ENCODE data around the gene UNC93B1. TPM values are rescaled to one million over a fixed set of nuclear protein-coding genes. Genes with fewer than 3 reads are reported as not detected.

UNC93B1 gene
- total RNA-seq, 1 experiment from 2014 or later: 75.5 TPM

GRCh38 chr11:68036717-68037239 is 32.9 kb upstream of the UNC93B1 start:
- Histone ChIP-seq H3K79me2 (ENCODE audit: low read depth) (peaks cover 35% of the 10 kb centered on the region), H4K20me1 (ENCODE audit: insufficient read depth) (no peaks in the 10 kb centered on the region), H3K36me3 (ENCODE audit: low read depth) (peaks cover 7% of the 10 kb centered on the region; the same call in 1 of the 2 replicates), H3K27ac (no peak overlapping the region), H3K9me3 (ENCODE audit: insufficient read depth, low read depth) (no peaks in the 10 kb centered on the region), H3K4me3 (no peak overlapping the region), H3K4me1 (replicated peaks; ENCODE audit: insufficient read depth) (peaks cover 25% of the 10 kb centered on the region), H3F3A (ENCODE audit: insufficient read depth, low read depth) (peaks cover 65% of the 10 kb centered on the region), H2AFZ (no peak overlapping the region), H3K27me3 (ENCODE audit: insufficient read depth, low read depth) (no peaks in the 10 kb centered on the region), H3K9me2 (ENCODE audit: insufficient read depth) (no peaks in the 10 kb centered on the region), H3K4me2 (no peak overlapping the region)
- no peak for TF ChIP-seq EZH2 (IDR thresholded peaks at IDR 0.05; ENCODE audit: low read depth)
- intact Hi-C loops (cut with micrococcal nuclease; ENCODE audit: unreplicated experiment): no loop called here
- ChIA-PET CTCF (no interaction called here), POLR2A (ENCODE audit: unreplicated experiment) (no interaction called here)
- no peak for DNase-seq
- no TSS peak for BruUV-seq (replicated peaks)

DNA sequence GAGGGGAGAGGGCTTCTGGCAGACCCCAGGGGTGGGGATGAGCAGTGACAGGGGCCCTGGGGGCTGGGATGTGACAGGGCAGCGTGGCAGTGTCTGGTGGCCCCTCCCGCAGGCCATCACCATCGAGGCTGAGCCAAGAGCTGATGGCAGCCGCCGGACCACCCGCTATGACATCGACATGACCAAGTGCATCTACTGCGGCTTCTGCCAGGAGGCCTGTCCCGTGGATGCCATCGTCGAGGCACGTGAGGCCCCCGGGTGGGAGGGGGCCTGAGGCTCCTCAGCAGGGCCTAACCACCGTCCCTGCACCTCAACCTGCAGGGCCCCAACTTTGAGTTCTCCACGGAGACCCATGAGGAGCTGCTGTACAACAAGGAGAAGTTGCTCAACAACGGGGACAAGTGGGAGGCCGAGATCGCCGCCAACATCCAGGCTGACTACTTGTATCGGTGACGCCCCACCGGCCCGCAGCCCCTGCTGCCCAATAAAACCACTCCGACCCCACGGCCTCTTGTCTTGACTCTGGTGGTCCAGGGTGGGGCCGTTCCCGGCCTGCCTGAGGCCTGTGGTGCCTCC is 32.3 kb upstream of the UNC93B1 start:
- H3K79me2 ChIP-seq (ENCODE audit: low read depth): peaks cover 38% of the 10 kb centered on the region
- BruUV-seq (replicated peaks): no TSS peak
- TF ChIP-seq EZH2 (IDR thresholded peaks at IDR 0.05; ENCODE audit: low read depth): no peak
- TF ChIP-seq, protein P1, sequence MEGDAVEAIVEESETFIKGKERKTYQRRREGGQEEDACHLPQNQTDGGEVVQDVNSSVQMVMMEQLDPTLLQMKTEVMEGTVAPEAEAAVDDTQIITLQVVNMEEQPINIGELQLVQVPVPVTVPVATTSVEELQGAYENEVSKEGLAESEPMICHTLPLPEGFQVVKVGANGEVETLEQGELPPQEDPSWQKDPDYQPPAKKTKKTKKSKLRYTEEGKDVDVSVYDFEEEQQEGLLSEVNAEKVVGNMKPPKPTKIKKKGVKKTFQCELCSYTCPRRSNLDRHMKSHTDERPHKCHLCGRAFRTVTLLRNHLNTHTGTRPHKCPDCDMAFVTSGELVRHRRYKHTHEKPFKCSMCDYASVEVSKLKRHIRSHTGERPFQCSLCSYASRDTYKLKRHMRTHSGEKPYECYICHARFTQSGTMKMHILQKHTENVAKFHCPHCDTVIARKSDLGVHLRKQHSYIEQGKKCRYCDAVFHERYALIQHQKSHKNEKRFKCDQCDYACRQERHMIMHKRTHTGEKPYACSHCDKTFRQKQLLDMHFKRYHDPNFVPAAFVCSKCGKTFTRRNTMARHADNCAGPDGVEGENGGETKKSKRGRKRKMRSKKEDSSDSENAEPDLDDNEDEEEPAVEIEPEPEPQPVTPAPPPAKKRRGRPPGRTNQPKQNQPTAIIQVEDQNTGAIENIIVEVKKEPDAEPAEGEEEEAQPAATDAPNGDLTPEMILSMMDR (conservative IDR thresholded peaks at IDR 0.05): no peak
- no peak overlapping the region for H3K4me3 ChIP-seq
- H3K4me1 ChIP-seq (replicated peaks; ENCODE audit: insufficient read depth): peaks cover 30% of the 10 kb centered on the region
- no peak for DNase-seq
- peaks cover 60% of the 10 kb centered on the region for H3F3A ChIP-seq (ENCODE audit: insufficient read depth, low read depth)
- no peak overlapping the region for H3K27ac ChIP-seq
- intact Hi-C loops (cut with micrococcal nuclease; ENCODE audit: unreplicated experiment): no loop called here
- H3K4me2 ChIP-seq: no peak overlapping the region
- peaks cover 7% of the 10 kb centered on the region; the same call in 1 of the 2 replicates for H3K36me3 ChIP-seq (ENCODE audit: low read depth)
- no peaks in the 10 kb centered on the region for H3K9me2 ChIP-seq (ENCODE audit: insufficient read depth)
- POLR2A ChIA-PET (ENCODE audit: unreplicated experiment): no interaction called here
- CTCF ChIA-PET: no interaction called here
- no peaks in the 10 kb centered on the region for H3K9me3 ChIP-seq (ENCODE audit: insufficient read depth, low read depth)
- no peaks in the 10 kb centered on the region for H4K20me1 ChIP-seq (ENCODE audit: insufficient read depth)
- H3K27me3 ChIP-seq (ENCODE audit: insufficient read depth, low read depth): no peaks in the 10 kb centered on the region
- no peak overlapping the region for H2AFZ ChIP-seq

DNA sequence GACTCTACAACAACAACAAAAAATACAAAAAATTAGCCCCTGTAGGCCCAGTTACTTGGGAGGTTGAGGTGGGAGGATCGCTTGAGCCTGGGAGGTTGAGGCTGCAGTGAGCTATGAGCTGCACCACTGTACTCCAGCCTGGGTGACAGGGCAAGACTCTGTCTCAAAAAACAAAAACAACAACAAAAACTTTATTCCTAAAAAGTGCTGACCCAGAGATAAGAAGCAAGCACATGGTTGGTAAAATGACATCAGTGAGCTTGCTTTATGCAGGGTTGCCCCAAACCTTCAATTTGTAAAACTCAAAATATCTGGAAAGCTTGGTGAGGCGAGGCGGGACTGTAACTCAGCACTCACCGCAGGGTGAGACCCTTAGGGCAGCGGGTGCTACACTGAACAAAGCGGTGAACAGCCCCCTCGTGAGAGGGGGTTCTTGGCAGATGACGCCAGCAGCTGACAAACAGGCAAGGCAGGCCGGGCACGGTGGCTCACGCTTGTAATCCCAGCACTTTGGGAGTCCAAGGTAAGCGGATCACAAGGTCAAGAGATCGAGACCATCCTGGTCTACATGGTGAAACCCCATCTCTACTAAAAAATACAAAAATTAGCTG is 31.5 kb upstream of the UNC93B1 start:
- Histone ChIP-seq H3K4me2 (no peak overlapping the region), H3K4me3 (no peak overlapping the region), H3K9me2 (ENCODE audit: insufficient read depth) (no peaks in the 10 kb centered on the region), H4K20me1 (ENCODE audit: insufficient read depth) (no peaks in the 10 kb centered on the region), H2AFZ (no peak overlapping the region), H3K27me3 (ENCODE audit: insufficient read depth, low read depth) (no peaks in the 10 kb centered on the region), H3K4me1 (replicated peaks; ENCODE audit: insufficient read depth) (peaks cover 30% of the 10 kb centered on the region), H3F3A (ENCODE audit: insufficient read depth, low read depth) (peaks cover 57% of the 10 kb centered on the region), H3K27ac (no peak overlapping the region), H3K36me3 (ENCODE audit: low read depth) (peaks cover 7% of the 10 kb centered on the region; the same call in 1 of the 2 replicates), H3K79me2 (ENCODE audit: low read depth) (peaks cover 35% of the 10 kb centered on the region), H3K9me3 (ENCODE audit: insufficient read depth, low read depth) (no peaks in the 10 kb centered on the region)
- TF ChIP-seq EZH2 (IDR thresholded peaks at IDR 0.05; ENCODE audit: low read depth): no peak
- TF ChIP-seq, protein P1 (conservative IDR thresholded peaks at IDR 0.05): no peak
- DNase-seq: no peak
- ChIA-PET CTCF (no interaction called here), POLR2A (ENCODE audit: unreplicated experiment) (interaction anchor here (0.7 kb wide), 1 partner anchor 91 kb away, joined by 8 read pairs; no protein-coding TSS in a partner anchor)
- intact Hi-C loops (cut with micrococcal nuclease; ENCODE audit: unreplicated experiment): no loop called here
- no TSS peak for BruUV-seq (replicated peaks)

Measured in PC-9 (cell line).